GM23338 (cell line): ENCODE measurements around the gene RET. TPM values are rescaled to one million over a fixed set of nuclear protein-coding genes. Genes with fewer than 3 reads are reported as not detected.

Experiments used
- CREB1 ChIP-seq: fragments of 250-450 bp; sonication (Bioruptor Pico); IDR thresholded peaks from 2 replicates; pipeline ENCODE4 v1.5.0; 2020; ENCODE audit warnings: low read depth, mild to moderate bottlenecking, moderate library complexity
- EZH2phosphoT487 ChIP-seq: fragments of 200-600 bp; sonication (generic); IDR thresholded peaks from one replicate; pipeline ENCODE4 v1.8.1; 2018; ENCODE audit warnings: antibody characterized with exemption; ENCODE audit not compliant: unreplicated experiment
- NANOG ChIP-seq: IDR thresholded peaks from 2 replicates; pipeline ENCODE4 v1.6.1; 2016; ENCODE audit warnings: antibody characterized with exemption, borderline replicate concordance
- POLR2AphosphoS5 ChIP-seq: IDR thresholded peaks from 2 replicates; pipeline ENCODE4 v1.6.1; 2016; ENCODE audit warnings: antibody characterized with exemption, low read depth
- STAT1 ChIP-seq: IDR thresholded peaks from one replicate; pipeline ENCODE4 v1.6.1; 2016; ENCODE audit warnings: antibody characterized with exemption; ENCODE audit not compliant: unreplicated experiment
- ZNF114 ChIP-seq: fragments of 250-450 bp; sonication (Bioruptor Pico); IDR thresholded peaks from 2 replicates; pipeline ENCODE4 v1.5.0; 2020; ENCODE audit warnings: mild to moderate bottlenecking, moderate library complexity
- ZNF331 ChIP-seq: fragments of 250-450 bp; sonication (Bioruptor Pico); IDR thresholded peaks from 2 replicates; pipeline ENCODE4 v1.5.0; 2020; ENCODE audit warnings: low read depth, mild to moderate bottlenecking, moderate library complexity
- polyA plus RNA-seq: library from polyadenylated mRNA; unstranded; fragments of >200 nt; fragmentation: Nextera tagmentation; extraction: Ambion mirVana; gene quantifications from 2 replicates; pipeline ENCODE4 v1.2.1, GENCODE V29; 2016
- total RNA-seq: library from RNA; depleted of rRNA; stranded (reverse); fragments of >200 nt; shearing (Covaris generic); gene quantifications from 2 replicates; pipeline ENCODE4 v1.2.3, GENCODE V29; 2014
- TF ChIP-seq, protein P1 (sequence below): fragments of 250-450 bp; sonication (Bioruptor Pico); IDR thresholded peaks from 2 replicates; pipeline ENCODE4 v1.5.0; 2020; ENCODE audit warnings: mild to moderate bottlenecking, moderate library complexity
- TF ChIP-seq, protein P2 (sequence below), 2 experiments: fragments of 200-600 bp in 1 of 2; sonication (generic) in 1 of 2; conservative IDR thresholded peaks; 2 replicates each; pipeline versions ENCODE4 v1.5.1 to v1.6.1; 2016 to 2017; ENCODE audit warnings: antibody characterized with exemption in 2 of 2, low read depth in 2 of 2, mild to moderate bottlenecking in 2 of 2, moderate library complexity in 1 of 2

Gene RET
- total and polyA plus RNA-seq, 2 experiments from 2014 or later, result 5.5 to 9.8 TPM

DNA sequence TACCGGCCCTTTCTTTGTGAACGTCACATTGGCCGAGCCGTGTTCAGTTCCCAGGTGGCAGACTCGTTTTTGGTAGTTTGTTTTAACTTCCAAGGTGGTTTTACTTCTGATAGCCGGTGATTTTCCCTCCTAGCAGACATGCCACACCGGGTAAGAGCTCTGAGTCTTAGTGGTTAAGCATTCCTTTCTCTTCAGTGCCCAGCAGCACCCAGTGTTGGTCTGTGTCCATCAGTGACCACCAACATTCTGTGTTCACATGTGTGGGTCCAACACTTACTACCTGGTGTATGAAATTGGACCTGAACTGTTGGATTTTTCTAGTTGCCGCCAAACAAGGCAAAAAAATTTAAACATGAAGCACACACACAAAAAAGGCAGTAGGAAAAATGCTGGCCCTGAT is 51.5 kb downstream of the RET start (continued):
- TF ChIP-seq, protein P1, sequence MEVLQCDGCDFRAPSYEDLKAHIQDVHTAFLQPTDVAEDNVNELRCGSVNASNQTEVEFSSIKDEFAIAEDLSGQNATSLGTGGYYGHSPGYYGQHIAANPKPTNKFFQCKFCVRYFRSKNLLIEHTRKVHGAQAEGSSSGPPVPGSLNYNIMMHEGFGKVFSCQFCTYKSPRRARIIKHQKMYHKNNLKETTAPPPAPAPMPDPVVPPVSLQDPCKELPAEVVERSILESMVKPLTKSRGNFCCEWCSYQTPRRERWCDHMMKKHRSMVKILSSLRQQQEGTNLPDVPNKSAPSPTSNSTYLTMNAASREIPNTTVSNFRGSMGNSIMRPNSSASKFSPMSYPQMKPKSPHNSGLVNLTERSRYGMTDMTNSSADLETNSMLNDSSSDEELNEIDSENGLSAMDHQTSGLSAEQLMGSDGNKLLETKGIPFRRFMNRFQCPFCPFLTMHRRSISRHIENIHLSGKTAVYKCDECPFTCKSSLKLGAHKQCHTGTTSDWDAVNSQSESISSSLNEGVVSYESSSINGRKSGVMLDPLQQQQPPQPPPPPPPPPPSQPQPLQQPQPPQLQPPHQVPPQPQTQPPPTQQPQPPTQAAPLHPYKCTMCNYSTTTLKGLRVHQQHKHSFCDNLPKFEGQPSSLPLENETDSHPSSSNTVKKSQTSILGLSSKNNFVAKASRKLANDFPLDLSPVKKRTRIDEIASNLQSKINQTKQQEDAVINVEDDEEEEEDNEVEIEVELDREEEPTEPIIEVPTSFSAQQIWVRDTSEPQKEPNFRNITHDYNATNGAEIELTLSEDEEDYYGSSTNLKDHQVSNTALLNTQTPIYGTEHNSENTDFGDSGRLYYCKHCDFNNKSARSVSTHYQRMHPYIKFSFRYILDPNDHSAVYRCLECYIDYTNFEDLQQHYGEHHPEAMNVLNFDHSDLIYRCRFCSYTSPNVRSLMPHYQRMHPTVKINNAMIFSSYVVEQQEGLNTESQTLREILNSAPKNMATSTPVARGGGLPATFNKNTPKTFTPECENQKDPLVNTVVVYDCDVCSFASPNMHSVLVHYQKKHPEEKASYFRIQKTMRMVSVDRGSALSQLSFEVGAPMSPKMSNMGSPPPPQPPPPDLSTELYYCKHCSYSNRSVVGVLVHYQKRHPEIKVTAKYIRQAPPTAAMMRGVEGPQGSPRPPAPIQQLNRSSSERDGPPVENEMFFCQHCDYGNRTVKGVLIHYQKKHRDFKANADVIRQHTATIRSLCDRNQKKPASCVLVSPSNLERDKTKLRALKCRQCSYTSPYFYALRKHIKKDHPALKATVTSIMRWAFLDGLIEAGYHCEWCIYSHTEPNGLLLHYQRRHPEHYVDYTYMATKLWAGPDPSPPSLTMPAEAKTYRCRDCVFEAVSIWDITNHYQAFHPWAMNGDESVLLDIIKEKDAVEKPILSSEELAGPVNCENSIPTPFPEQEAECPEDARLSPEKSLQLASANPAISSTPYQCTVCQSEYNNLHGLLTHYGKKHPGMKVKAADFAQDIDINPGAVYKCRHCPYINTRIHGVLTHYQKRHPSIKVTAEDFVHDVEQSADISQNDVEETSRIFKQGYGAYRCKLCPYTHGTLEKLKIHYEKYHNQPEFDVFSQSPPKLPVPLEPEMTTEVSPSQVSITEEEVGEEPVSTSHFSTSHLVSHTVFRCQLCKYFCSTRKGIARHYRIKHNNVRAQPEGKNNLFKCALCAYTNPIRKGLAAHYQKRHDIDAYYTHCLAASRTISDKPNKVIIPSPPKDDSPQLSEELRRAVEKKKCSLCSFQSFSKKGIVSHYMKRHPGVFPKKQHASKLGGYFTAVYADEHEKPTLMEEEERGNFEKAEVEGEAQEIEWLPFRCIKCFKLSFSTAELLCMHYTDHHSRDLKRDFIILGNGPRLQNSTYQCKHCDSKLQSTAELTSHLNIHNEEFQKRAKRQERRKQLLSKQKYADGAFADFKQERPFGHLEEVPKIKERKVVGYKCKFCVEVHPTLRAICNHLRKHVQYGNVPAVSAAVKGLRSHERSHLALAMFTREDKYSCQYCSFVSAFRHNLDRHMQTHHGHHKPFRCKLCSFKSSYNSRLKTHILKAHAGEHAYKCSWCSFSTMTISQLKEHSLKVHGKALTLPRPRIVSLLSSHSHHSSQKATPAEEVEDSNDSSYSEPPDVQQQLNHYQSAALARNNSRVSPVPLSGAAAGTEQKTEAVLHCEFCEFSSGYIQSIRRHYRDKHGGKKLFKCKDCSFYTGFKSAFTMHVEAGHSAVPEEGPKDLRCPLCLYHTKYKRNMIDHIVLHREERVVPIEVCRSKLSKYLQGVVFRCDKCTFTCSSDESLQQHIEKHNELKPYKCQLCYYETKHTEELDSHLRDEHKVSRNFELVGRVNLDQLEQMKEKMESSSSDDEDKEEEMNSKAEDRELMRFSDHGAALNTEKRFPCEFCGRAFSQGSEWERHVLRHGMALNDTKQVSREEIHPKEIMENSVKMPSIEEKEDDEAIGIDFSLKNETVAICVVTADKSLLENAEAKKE (CRISPR knock-in tag), result no peak
- no peak for TF ChIP-seq NANOG
- no peak for TF ChIP-seq STAT1
- TF ChIP-seq CREB1 (CRISPR knock-in tag), result no peak
- no peak for TF ChIP-seq EZH2phosphoT487
- no peak for TF ChIP-seq ZNF331 (CRISPR knock-in tag)
- TF ChIP-seq, protein P2, sequence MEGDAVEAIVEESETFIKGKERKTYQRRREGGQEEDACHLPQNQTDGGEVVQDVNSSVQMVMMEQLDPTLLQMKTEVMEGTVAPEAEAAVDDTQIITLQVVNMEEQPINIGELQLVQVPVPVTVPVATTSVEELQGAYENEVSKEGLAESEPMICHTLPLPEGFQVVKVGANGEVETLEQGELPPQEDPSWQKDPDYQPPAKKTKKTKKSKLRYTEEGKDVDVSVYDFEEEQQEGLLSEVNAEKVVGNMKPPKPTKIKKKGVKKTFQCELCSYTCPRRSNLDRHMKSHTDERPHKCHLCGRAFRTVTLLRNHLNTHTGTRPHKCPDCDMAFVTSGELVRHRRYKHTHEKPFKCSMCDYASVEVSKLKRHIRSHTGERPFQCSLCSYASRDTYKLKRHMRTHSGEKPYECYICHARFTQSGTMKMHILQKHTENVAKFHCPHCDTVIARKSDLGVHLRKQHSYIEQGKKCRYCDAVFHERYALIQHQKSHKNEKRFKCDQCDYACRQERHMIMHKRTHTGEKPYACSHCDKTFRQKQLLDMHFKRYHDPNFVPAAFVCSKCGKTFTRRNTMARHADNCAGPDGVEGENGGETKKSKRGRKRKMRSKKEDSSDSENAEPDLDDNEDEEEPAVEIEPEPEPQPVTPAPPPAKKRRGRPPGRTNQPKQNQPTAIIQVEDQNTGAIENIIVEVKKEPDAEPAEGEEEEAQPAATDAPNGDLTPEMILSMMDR (conservative IDR thresholded peaks at IDR 0.05; ENCODE audit: low read depth in 2 of 2), result no peak
- no peak for TF ChIP-seq POLR2AphosphoS5
- TF ChIP-seq ZNF114 (CRISPR knock-in tag), result no peak
